VCaP (cell line): ENCODE measurements around the gene PTPRE.

Experiments
- H3K27ac ChIP-seq: fragments of 450-650 bp; 2 replicates; pipeline ENCODE4 v1.5.1; 2017
- CTCF ChIP-seq: fragments of 450-650 bp; conservative IDR thresholded peaks from 2 replicates; pipeline ENCODE4 v1.5.1; 2017; ENCODE audit warnings: mild to moderate bottlenecking, moderate library complexity

The PTPRE gene

GRCh38 chr10:128064108-128064969 lies 157.4 kb downstream of the PTPRE start:
- no peak overlapping the region for H3K27ac ChIP-seq
- TF ChIP-seq CTCF: no peak

GRCh38 chr10:128064970-128065580 lies 158.2 kb downstream of the PTPRE start:
- TF ChIP-seq CTCF: no peak
- no peak overlapping the region for H3K27ac ChIP-seq

- TF ChIP-seq CTCF: no peak
- H3K27ac ChIP-seq: no peak overlapping the region
These were observed 159.1 kb downstream of the PTPRE start for GRCh38 chr10:128065881-128066534.

- H3K27ac ChIP-seq: no peak overlapping the region
- TF ChIP-seq CTCF: no peak
These were observed 160.0 kb downstream of the PTPRE start for GRCh38 chr10:128066870-128067382.

GRCh38 chr10:128067691-128068397 lies 160.9 kb downstream of the PTPRE start:
- H3K27ac ChIP-seq: no peak overlapping the region
- no peak for TF ChIP-seq CTCF

- no peak overlapping the region for H3K27ac ChIP-seq
- no peak for TF ChIP-seq CTCF
These were observed 161.7 kb downstream of the PTPRE start for GRCh38 chr10:128068398-128069285.
